HEK293 (cell line): ENCODE data around the gene CYTH4.
A peak's percentile ranks its signal among the peaks of the same experiment; 100 is the strongest.

ENCODE experiments used
- CTCF ChIA-PET: fragments of 350-600 bp; formaldehyde crosslinking; extraction: SDS; loops from one replicate; lab custom pipeline; 2021; ENCODE audit warnings: antibody characterized with exemption; lab: Yijun Ruan, JAX
- POLR2A ChIA-PET: fragments of 300-600 bp; formaldehyde crosslinking; extraction: SDS; loops from one replicate; lab custom pipeline; 2020; ENCODE audit warnings: antibody characterized with exemption, inconsistent platforms; lab: Yijun Ruan, JAX
- H3K27ac ChIP-seq: fragments of 200-500 bp; sonication (Bioruptor generic); 2 replicates; pipeline ENCODE4 v1.5.1; 2014; ENCODE audit warnings: low read depth, low read length, control low read depth, inconsistent platforms; ENCODE audit errors: extremely low read depth
- H3K36me3 ChIP-seq, 2 experiments: fragments of 200-500 bp in 1 of 2; sonication (Bioruptor generic) in 1 of 2; 1 replicate in 1 of 2; 2 replicates in 1 of 2; pipeline ENCODE4 v1.5.1; 2014 to 2017; ENCODE audit warnings: inconsistent platforms in 2 of 2, low read length in 2 of 2; ENCODE audit not compliant: control insufficient read depth in 2 of 2, insufficient read depth in 1 of 2
- H3K4me1 ChIP-seq: fragments of 200-500 bp; sonication (Bioruptor generic); 2 replicates; pipeline ENCODE4 v1.5.1; 2014; ENCODE audit warnings: mild to moderate bottlenecking, low read length, inconsistent platforms; ENCODE audit not compliant: control insufficient read depth, insufficient read depth
- H3K4me3 ChIP-seq: 2 replicates; pipeline ENCODE4 v1.5.1; 2011; ENCODE audit warnings: low read depth, mild to moderate bottlenecking, control low read depth, low read length, moderate library complexity
- H3K9me3 ChIP-seq: fragments of 200-500 bp; sonication (Bioruptor generic); 2 replicates; pipeline ENCODE4 v1.5.1; 2014; ENCODE audit warnings: low read depth, low read length, inconsistent platforms; ENCODE audit not compliant: control insufficient read depth, insufficient read depth
- EGR2 ChIP-seq: fragments of 450-650 bp; formaldehyde crosslinking; IDR thresholded peaks from 2 replicates; pipeline ENCODE4 v1.5.1; 2016; ENCODE audit warnings: low read depth, missing biosample characterization, missing genetic modification characterization
- GLIS1 ChIP-seq: fragments of 450-650 bp; formaldehyde crosslinking; IDR thresholded peaks from 2 replicates; pipeline ENCODE4 v1.5.1; 2016; ENCODE audit warnings: missing biosample characterization, missing genetic modification characterization
- GLIS2 ChIP-seq: fragments of 450-650 bp; formaldehyde crosslinking; IDR thresholded peaks from 2 replicates; pipeline ENCODE4 v1.5.1; 2016; ENCODE audit warnings: missing biosample characterization, missing genetic modification characterization
- KLF10 ChIP-seq: fragments of 450-650 bp; IDR thresholded peaks from 2 replicates; pipeline ENCODE4 v1.5.1; 2018; ENCODE audit warnings: missing biosample characterization, mild to moderate bottlenecking, missing genetic modification characterization
- KLF9 ChIP-seq: fragments of 450-650 bp; formaldehyde crosslinking; IDR thresholded peaks from 2 replicates; pipeline ENCODE4 v1.5.1; 2016; ENCODE audit warnings: missing biosample characterization, missing genetic modification characterization, low read depth
- MEIS1 ChIP-seq: sonication (generic); formaldehyde crosslinking; IDR thresholded peaks from 2 replicates; pipeline ENCODE4 v1.8.1; 2022; ENCODE audit warnings: missing genetic modification reagents, mild to moderate bottlenecking, borderline replicate concordance
- PATZ1 ChIP-seq: fragments of 450-650 bp; formaldehyde crosslinking; IDR thresholded peaks from 2 replicates; pipeline ENCODE4 v1.5.1; 2016; ENCODE audit warnings: missing biosample characterization, missing genetic modification characterization
- SP2 ChIP-seq: fragments of 450-650 bp; formaldehyde crosslinking; IDR thresholded peaks from 2 replicates; pipeline ENCODE4 v1.5.1; 2016; ENCODE audit warnings: missing biosample characterization, missing genetic modification characterization
- SP7 ChIP-seq: fragments of 450-650 bp; formaldehyde crosslinking; IDR thresholded peaks from 2 replicates; pipeline ENCODE4 v1.5.1; 2016; ENCODE audit warnings: missing biosample characterization, missing genetic modification characterization
- ZBTB26 ChIP-seq: fragments of 450-650 bp; formaldehyde crosslinking; optimal IDR thresholded peaks from 2 replicates; pipeline ENCODE3; 2016; ENCODE audit warnings: missing biosample characterization, mild to moderate bottlenecking, missing genetic modification characterization
- ZBTB48 ChIP-seq: fragments of 450-650 bp; formaldehyde crosslinking; IDR thresholded peaks from 2 replicates; pipeline ENCODE4 v1.5.1; 2016; ENCODE audit warnings: missing biosample characterization, missing genetic modification characterization
- ZFP41 ChIP-seq: fragments of 450-650 bp; formaldehyde crosslinking; IDR thresholded peaks from 2 replicates; pipeline ENCODE4 v1.5.1; 2016; ENCODE audit warnings: missing biosample characterization, missing genetic modification characterization, borderline replicate concordance
- ZFP69B ChIP-seq: fragments of 450-650 bp; formaldehyde crosslinking; IDR thresholded peaks from 2 replicates; pipeline ENCODE4 v1.5.1; 2016; ENCODE audit warnings: missing biosample characterization, missing genetic modification characterization
- ZIC2 ChIP-seq: fragments of 450-650 bp; formaldehyde crosslinking; IDR thresholded peaks from 2 replicates; pipeline ENCODE4 v1.5.1; 2016; ENCODE audit warnings: missing biosample characterization, missing genetic modification characterization
- ZNF10 ChIP-seq: fragments of 450-650 bp; formaldehyde crosslinking; IDR thresholded peaks from 2 replicates; pipeline ENCODE4 v1.5.1; 2017; ENCODE audit warnings: missing biosample characterization, missing genetic modification characterization
- ZNF214 ChIP-seq: fragments of 450-650 bp; formaldehyde crosslinking; IDR thresholded peaks from 2 replicates; pipeline ENCODE4 v1.5.1; 2017; ENCODE audit warnings: missing biosample characterization, mild to moderate bottlenecking, missing genetic modification characterization, borderline replicate concordance
- ZNF266 ChIP-seq: fragments of 450-650 bp; formaldehyde crosslinking; IDR thresholded peaks from 2 replicates; pipeline ENCODE4 v1.5.1; 2016; ENCODE audit warnings: missing biosample characterization, missing genetic modification characterization, low read depth
- ZNF302 ChIP-seq: fragments of 450-650 bp; formaldehyde crosslinking; IDR thresholded peaks from 2 replicates; pipeline ENCODE4 v1.5.1; 2016; ENCODE audit warnings: missing biosample characterization, missing genetic modification characterization, low read depth
- ZNF335 ChIP-seq: fragments of 450-650 bp; formaldehyde crosslinking; conservative IDR thresholded peaks from 2 replicates; pipeline ENCODE4 v1.5.1; 2016; ENCODE audit warnings: missing biosample characterization, missing genetic modification characterization
- ZNF341 ChIP-seq: fragments of 450-650 bp; formaldehyde crosslinking; IDR thresholded peaks from 2 replicates; pipeline ENCODE4; 2016; ENCODE audit warnings: low read depth, missing biosample characterization, missing genetic modification characterization
- ZNF398 ChIP-seq: fragments of 450-650 bp; formaldehyde crosslinking; IDR thresholded peaks from 2 replicates; pipeline ENCODE4 v1.5.1; 2017; ENCODE audit warnings: missing biosample characterization, missing genetic modification characterization
- ZNF423 ChIP-seq: fragments of 450-650 bp; formaldehyde crosslinking; IDR thresholded peaks from 2 replicates; pipeline ENCODE4 v1.5.1; 2016; ENCODE audit warnings: missing biosample characterization, missing genetic modification characterization
- ZNF426 ChIP-seq: fragments of 450-650 bp; formaldehyde crosslinking; IDR thresholded peaks from 2 replicates; pipeline ENCODE4 v1.5.1; 2017; ENCODE audit warnings: missing biosample characterization, missing genetic modification characterization, mild to moderate bottlenecking, inconsistent platforms, moderate library complexity
- ZNF433 ChIP-seq: fragments of 450-650 bp; formaldehyde crosslinking; IDR thresholded peaks from 2 replicates; pipeline ENCODE4 v1.5.1; 2016; ENCODE audit warnings: missing biosample characterization, missing genetic modification characterization, low read depth
- ZNF629 ChIP-seq: fragments of 450-650 bp; formaldehyde crosslinking; IDR thresholded peaks from 2 replicates; pipeline ENCODE4 v1.5.1; 2017; ENCODE audit warnings: missing biosample characterization, missing genetic modification characterization
- ZNF76 ChIP-seq: fragments of 450-650 bp; formaldehyde crosslinking; IDR thresholded peaks from 2 replicates; pipeline ENCODE4; 2016; ENCODE audit warnings: low read depth, missing biosample characterization, missing genetic modification characterization, borderline replicate concordance
- ZNF785 ChIP-seq: fragments of 450-650 bp; formaldehyde crosslinking; IDR thresholded peaks from 2 replicates; pipeline ENCODE4 v1.5.1; 2016; ENCODE audit warnings: missing biosample characterization, missing genetic modification characterization
- ZNF792 ChIP-seq: fragments of 450-650 bp; formaldehyde crosslinking; IDR thresholded peaks from 2 replicates; pipeline ENCODE4 v1.5.1; 2016; ENCODE audit warnings: missing biosample characterization, missing genetic modification characterization
- ZNF843 ChIP-seq: fragments of 450-650 bp; formaldehyde crosslinking; IDR thresholded peaks from 2 replicates; pipeline ENCODE4 v1.5.1; 2016; ENCODE audit warnings: missing biosample characterization, missing genetic modification characterization
- ZXDB ChIP-seq: fragments of 450-650 bp; formaldehyde crosslinking; IDR thresholded peaks from 2 replicates; pipeline ENCODE4 v1.5.1; 2016; ENCODE audit warnings: missing biosample characterization, missing genetic modification characterization
- TF ChIP-seq, protein P1 (sequence below): fragments of 450-650 bp; formaldehyde crosslinking; IDR thresholded peaks from 2 replicates; pipeline ENCODE4 v1.5.1; 2016; ENCODE audit warnings: missing biosample characterization, missing genetic modification characterization

CYTH4 gene

GRCh38 chr22:37243402-37244113 lies 38.8 kb upstream of the CYTH4 start (continued):
- TF ChIP-seq ZNF398 (tag by site-specific recombination) (peak; percentile 50; the same call in 1 of the 2 replicates), ZFP41 (no peak), EGR2 (peak; percentile 35; the same call in 1 of the 2 replicates), ZNF426 (no peak), ZNF10 (tag by site-specific recombination) (no peak)

DNA sequence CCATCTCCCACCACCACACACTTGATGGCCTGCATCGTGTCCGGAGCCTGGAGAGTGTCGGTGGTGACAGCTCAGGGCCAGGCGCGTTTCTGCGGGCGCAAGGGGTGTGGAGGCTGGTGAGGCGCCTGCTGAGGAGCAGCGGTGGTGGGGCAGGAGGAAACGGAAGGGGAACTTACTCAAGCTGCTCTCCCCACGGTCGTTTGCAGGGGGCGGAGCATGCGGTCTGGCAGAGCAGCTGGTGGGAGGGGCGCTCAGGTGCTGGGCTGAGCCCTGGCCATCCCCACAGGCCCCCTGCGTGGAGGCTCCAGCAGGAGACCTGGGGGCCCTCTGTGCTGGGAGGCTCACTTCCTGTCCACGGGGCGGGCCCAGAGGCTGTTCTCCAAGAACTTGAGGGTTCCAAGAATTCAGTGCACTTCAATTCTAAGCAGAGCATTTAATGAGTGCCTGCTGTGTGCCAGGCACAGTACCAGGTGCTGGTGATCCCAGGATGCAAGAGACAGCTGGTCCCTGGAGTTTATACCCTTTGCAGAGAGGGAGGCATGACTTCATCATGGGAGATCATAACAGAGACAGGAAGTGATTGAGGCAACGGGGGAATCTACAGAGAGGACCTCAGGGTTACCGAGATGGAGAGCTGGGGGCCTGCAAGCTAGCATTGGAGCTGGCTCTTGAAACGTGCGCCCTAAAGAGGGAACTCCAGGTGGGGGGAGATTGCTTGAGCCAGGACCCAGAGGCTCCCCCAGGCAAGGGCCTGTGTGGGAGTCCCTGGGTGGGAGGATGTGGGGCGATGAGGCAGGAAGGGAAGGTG lies 38.0 kb upstream of the CYTH4 start, which contains the start of gene RAC2:
TSS of gene RAC2 (minus strand) at position 156 of the 808 bp plus-strand sequence. CDS start at position 35, 121 bp downstream.
- Histone ChIP-seq H3K27ac (no peak within 1 kb of the TSS), H3K9me3 (no peaks in the 10 kb centered on the region), H3K4me3 (no peak within 1 kb of the TSS), H3K4me1 (no peaks in the 10 kb centered on the region), H3K36me3 (no peaks in the 10 kb centered on the region)
- ChIA-PET POLR2A (no interaction called here), CTCF (interaction anchor here (0.5 to 7.8 kb wide), 5 partner anchors 16 to 461 kb away, joined by 3 to 68 read pairs (median 3); no protein-coding TSS in a partner anchor)
- TF ChIP-seq ZNF785 (tag by site-specific recombination) (no peak), ZBTB26 (tag by site-specific recombination) (no peak), ZNF792 (tag by site-specific recombination) (0 out of 2 replicates have a peak, but pooled peaks have one; percentile 73), ZNF629 (tag by site-specific recombination) (no peak), KLF9 (tag by site-specific recombination) (peak; percentile 19; the same call in 1 of the 2 replicates), SP7 (0 out of 2 replicates have a peak, but pooled peaks have one; percentile 31), ZIC2 (tag by site-specific recombination) (peak; percentile 88), ZNF423 (tag by site-specific recombination) (no peak), ZNF76 (no peak), SP2 (peak; percentile 62), MEIS1 (CRISPR knock-in tag) (no peak), ZNF214 (tag by site-specific recombination) (no peak), ZNF433 (tag by site-specific recombination) (no peak), ZFP69B (tag by site-specific recombination) (0 out of 2 replicates have a peak, but pooled peaks have one; percentile 9), GLIS1 (tag by site-specific recombination) (peak; percentile 97), KLF10 (tag by site-specific recombination) (no peak), ZBTB48 (tag by site-specific recombination) (0 out of 2 replicates have a peak, but pooled peaks have one; percentile 35), ZXDB (tag by site-specific recombination) (0 out of 2 replicates have a peak, but pooled peaks have one; percentile 31), ZNF843 (tag by site-specific recombination) (no peak), PATZ1 (peak; percentile 43), ZNF341 (peak; percentile 90), ZNF302 (tag by site-specific recombination) (no peak), ZNF266 (tag by site-specific recombination) (no peak), ZNF335 (peak; percentile 48; the same call in 1 of the 2 replicates), GLIS2 (tag by site-specific recombination) (peak; percentile 61)
- TF ChIP-seq, protein P1, sequence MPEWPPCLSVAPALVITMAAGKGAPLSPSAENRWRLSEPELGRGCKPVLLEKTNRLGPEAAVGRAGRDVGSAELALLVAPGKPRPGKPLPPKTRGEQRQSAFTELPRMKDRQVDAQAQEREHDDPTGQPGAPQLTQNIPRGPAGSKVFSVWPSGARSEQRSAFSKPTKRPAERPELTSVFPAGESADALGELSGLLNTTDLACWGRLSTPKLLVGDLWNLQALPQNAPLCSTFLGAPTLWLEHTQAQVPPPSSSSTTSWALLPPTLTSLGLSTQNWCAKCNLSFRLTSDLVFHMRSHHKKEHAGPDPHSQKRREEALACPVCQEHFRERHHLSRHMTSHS (tag by site-specific recombination), result no peak
